SIG-M5 (cell line): ENCODE results near the gene NCOA1.
"Not testable (repeated sequence)": the region's sequence is repeated elsewhere in the genome, so short reads cannot be mapped to it uniquely, and the experiment has no call there.

Source experiments
- DNase-seq: peaks from one replicate; lab custom pipeline; 2025; lab: John Stamatoyannopoulos, UW

The NCOA1 gene

GRCh38 chr2:24490690-24491541 is at the start of gene NCOA1:
TSS of gene NCOA1 (plus strand) at chr2:24491254. CDS start at chr2:24658678, 167,424 bp downstream.
- DNase-seq: peak; percentile 29

DNA sequence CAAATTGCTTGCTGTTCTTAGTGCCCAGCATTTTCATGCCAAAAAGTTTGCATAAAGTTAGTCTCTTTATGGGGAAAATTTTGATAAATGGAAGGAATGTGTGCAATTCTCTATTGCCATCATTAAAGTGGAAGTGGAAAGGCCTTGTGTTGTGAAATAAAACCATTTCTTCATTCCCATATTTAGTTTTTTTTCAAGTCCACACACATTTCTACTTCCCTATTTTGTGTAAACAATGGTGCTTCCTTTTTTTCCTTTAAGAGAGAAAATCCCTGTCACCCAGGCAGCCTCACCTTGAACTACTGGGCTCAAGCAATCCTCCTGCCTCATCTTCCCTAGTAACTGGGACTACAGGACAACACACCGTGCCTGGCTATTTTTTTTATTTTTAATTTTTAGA is 42.3 kb upstream of the NCOA1 start:
- DNase-seq: peak; percentile 60

DNA sequence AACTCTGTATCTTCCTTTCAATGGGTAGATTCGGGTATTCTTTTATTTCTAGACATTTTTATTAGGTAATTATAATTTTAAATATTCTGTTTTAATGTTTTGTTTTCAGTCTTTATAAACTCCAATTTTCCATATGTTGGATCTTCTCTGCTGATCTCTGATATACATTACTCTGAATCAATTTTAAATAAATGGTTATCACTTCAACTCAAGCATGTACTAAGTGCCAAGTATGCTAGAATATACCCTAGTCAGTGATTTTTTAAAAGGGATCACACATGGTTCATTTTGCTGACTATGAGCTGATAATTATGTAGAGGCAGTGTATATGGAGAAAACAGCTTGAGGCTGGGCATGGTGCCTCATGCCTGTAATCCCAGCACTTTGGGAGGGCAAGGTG is 41.7 kb upstream of the NCOA1 start:
- DNase-seq: no peak

DNA sequence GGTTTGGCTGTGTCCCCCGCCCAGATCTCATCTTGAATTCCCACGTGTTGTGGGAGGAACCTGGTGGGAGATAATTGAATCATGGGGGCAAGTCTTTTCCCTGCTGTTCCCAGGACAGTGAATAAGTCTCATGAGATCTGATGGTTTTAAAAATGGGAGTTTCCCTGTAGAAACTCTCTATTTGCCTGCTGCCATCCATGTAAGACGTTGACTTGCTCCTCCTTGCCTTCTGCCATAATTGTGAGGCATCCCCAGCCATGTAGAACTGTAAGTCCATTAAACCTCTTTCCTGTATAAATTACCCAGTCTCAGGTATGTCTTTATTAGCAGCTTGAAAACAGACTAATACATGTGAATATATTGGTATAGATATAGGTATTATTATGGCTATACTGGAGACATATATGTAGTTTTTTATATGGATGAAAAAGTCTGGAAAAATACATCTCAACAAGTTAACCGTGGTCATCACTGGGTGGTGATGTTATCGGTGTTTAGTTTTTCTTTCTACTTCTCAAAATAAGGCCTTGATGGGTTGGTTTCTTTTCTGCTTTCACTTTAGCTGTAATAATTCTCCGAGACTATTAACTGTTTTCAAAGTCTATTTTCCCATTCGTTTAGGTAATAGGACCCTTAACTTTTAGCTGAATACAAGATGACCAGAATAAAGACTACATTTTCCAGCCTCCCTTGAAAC is 39.1 kb upstream of the NCOA1 start:
- no peak for DNase-seq

DNA sequence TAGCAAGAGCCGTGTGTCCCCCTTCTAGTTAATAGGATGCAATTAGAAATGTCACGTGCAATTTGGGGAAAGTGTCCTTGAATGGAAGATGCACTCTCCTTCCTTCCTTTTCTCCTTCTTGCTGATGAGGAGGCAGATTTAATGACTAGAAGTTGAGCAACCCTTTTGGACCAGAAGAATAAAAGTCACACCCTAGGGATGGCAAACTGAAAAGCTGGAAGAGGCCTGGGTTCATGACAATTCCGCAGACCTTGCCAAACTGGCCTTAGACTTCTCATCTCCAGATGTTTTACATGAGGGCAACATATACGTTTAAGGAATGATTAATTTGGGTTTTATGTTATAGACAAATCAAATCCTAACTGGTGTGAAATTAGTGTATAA is 38.6 kb upstream of the NCOA1 start:
- no peak for DNase-seq

GRCh38 chr2:24453379-24454073 is 37.5 kb upstream of the NCOA1 start:
- DNase-seq: no peak

- no peak for DNase-seq
Observed at GRCh38 chr2:24454294-24454693, 36.8 kb upstream of the NCOA1 start.

GRCh38 chr2:24456599-24457556 is 34.2 kb upstream of the NCOA1 start:
- DNase-seq: no peak

DNA sequence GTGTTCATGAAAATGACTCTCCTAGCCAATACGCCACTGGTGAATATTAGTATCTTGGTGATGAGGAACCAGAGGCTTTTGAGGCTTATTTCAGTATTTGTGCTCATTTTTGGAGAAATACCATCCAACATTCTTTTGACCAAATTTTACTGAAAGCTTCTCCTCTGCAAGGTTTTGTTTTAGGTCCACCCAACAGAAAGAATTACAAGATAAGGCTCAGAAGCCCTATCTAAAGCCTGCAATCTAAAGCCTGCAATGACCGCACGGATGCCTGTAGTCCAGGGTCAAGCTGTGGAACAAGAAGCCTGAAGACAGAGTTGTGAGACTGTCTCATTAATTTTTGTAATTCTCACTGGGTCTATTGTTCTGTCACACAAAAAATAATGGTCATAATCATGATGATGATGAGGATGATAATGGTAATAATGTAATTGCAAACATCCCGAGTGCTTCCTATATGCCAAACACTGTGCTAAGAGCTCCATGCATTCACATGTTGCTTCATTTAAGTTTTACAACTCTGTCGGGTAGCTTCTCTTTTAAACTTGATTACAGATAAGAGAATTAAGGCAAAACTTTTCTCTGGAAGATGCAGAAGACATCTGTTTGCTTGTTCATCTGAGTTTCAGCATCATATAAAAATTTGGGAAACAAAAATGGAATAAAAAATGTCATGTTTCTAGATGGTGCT is 33.2 kb upstream of the NCOA1 start:
- no peak for DNase-seq

- no peak for DNase-seq
Observed at GRCh38 chr2:24459224-24460161, 31.6 kb upstream of the NCOA1 start.

GRCh38 chr2:24461685-24462084 is 29.4 kb upstream of the NCOA1 start:
- DNase-seq: no peak

- DNase-seq: no peak
Observed at GRCh38 chr2:24463271-24463670, 27.8 kb upstream of the NCOA1 start.

GRCh38 chr2:24466871-24467870 is 23.9 kb upstream of the NCOA1 start:
- no peak for DNase-seq

DNA sequence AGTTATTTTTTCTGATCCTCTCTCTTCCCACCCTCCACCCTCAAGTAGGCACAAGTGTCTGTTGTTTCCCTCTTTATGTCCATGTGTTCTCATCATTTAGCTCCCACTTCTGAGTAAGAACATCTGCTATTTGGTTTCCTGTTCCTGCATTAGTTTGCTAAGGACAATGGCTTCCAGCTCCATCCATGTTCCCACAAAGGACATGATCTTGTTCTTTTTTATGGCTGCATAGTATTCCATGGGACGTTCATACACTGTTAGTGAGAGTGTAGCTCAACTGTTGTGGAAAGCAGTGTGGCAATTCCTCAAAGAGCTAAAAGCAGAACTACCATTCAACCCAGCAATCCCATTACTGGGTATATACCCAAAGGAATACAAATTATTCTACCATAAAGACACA is 22.6 kb upstream of the NCOA1 start:
- not testable (repeated sequence) for DNase-seq

DNA sequence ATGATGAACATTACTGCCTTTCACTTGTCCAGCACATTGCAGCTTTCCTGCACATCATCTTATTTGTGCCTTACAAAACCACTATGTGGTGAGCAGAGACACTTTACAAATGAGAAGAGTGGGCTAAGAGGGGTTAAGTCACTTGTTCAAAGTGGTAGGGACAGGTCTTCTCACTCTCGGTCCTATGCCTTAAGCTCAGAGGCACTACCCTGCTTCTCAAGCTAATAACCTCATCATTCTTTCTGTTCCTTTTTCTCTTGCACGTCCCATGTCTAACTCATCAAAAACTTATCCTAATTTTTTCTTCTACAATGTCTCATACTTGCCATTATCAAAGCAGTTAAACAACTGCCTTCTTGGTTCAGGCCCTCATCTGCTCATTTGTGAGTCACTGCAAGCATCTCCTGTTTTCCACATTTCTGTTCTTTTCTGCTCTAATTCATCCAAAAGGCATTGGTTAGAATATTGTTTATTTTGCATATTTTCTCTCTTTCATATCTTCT is 21.9 kb upstream of the NCOA1 start:
- DNase-seq: no peak

GRCh38 chr2:24471662-24472061 is 19.4 kb upstream of the NCOA1 start:
- no peak for DNase-seq

DNA sequence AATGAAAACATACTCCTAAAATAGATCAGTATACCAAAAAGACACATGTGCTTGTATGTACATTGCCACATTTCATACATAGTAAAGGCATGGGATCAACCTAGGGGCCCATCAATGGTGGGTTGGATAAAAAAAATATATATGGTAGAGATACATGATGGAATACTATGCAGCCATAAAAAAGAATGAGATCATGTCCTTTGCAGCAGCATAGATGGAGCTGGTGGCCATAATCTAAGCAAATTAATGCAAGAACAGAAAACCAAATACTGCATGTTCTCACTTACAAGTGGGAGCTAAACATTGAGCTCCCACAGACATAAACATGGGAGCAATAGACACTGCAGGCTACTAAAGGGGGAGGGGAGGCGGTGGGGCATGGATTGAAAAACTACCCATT is 18.6 kb upstream of the NCOA1 start:
- DNase-seq: no peak

- no peak for DNase-seq
Observed at GRCh38 chr2:24473626-24474025, 17.4 kb upstream of the NCOA1 start.
